GM18498 (cell line): ENCODE results near the gene ATP6V0E1.

Experiments
- ATAC-seq: cut with Tn5 transposase; IDR thresholded peaks from one replicate; pipeline ENCODE4 v1.9.1; 2021; ENCODE audit warnings: mild to moderate bottlenecking, moderate library complexity; ENCODE audit not compliant: unreplicated experiment

Gene ATP6V0E1

GRCh38 chr5:172983542-172984243 lies at the start of gene ATP6V0E1:
TSS of gene ATP6V0E1 (plus strand) at chr5:172983771. CDS start at chr5:172983861, 90 bp downstream.
- peak; percentile 94 for ATAC-seq

- no peak for ATAC-seq
Measured at GRCh38 chr5:172935096-172935495, 48.5 kb upstream of the ATP6V0E1 start.

GRCh38 chr5:172936401-172936800 lies 47.2 kb upstream of the ATP6V0E1 start:
- ATAC-seq, result no peak

GRCh38 chr5:172939071-172939470 lies 44.5 kb upstream of the ATP6V0E1 start:
- no peak for ATAC-seq

GRCh38 chr5:172939611-172940267 lies 43.8 kb upstream of the ATP6V0E1 start:
- no peak for ATAC-seq

GRCh38 chr5:172940268-172941066 lies 43.1 kb upstream of the ATP6V0E1 start:
- ATAC-seq, result no peak

GRCh38 chr5:172941067-172941516 lies 42.5 kb upstream of the ATP6V0E1 start:
- no peak for ATAC-seq

- ATAC-seq, result no peak
Measured at GRCh38 chr5:172942556-172942955, 41.0 kb upstream of the ATP6V0E1 start.

GRCh38 chr5:172943283-172943841 lies 40.2 kb upstream of the ATP6V0E1 start:
- ATAC-seq, result no peak

- no peak for ATAC-seq
Measured at GRCh38 chr5:172943906-172944305, 39.7 kb upstream of the ATP6V0E1 start.

GRCh38 chr5:172944741-172945140 lies 38.8 kb upstream of the ATP6V0E1 start:
- ATAC-seq, result no peak

- no peak for ATAC-seq
Measured at GRCh38 chr5:172945151-172945550, 38.4 kb upstream of the ATP6V0E1 start.

GRCh38 chr5:172946146-172946545 lies 37.4 kb upstream of the ATP6V0E1 start:
- ATAC-seq, result no peak

GRCh38 chr5:172949426-172949825 lies 34.1 kb upstream of the ATP6V0E1 start:
- no peak for ATAC-seq

GRCh38 chr5:172950176-172950965 lies 33.2 kb upstream of the ATP6V0E1 start:
- ATAC-seq, result no peak

GRCh38 chr5:172951371-172952033 lies 32.1 kb upstream of the ATP6V0E1 start:
- no peak for ATAC-seq

- ATAC-seq, result no peak
Measured at GRCh38 chr5:172952034-172952511, 31.5 kb upstream of the ATP6V0E1 start.

- no peak for ATAC-seq
Measured at GRCh38 chr5:172953776-172954675, 29.5 kb upstream of the ATP6V0E1 start.

GRCh38 chr5:172954751-172955159 lies 28.8 kb upstream of the ATP6V0E1 start:
- ATAC-seq, result no peak
